HepG2 (cell line): ENCODE data around the gene PLEKHH1. TPM values are rescaled to one million over a fixed set of nuclear protein-coding genes. Genes with fewer than 3 reads are reported as not detected.

ENCODE experiments used
- ATAC-seq: fragments of 200-7000 bp; cut with Tn5 transposase; 3 replicates; pipeline ENCODE4 v1.9.1; 2020; ENCODE audit warnings: mild to moderate bottlenecking, moderate library complexity
- BruUV-seq: library from RNA; stranded (reverse); fragments of 400-500 nt; replicated peaks from 2 replicates; lab custom pipeline; 2021; lab: Mats Ljungman, UMichigan
- CTCF ChIA-PET: fragments of 300-600 bp; formaldehyde crosslinking; extraction: SDS; loops from one replicate; lab custom pipeline; 2021; ENCODE audit warnings: low total read pairs, inconsistent platforms, low intra/inter-chr PET ratio; lab: Yijun Ruan, JAX
- POLR2A ChIA-PET: fragments of 350-600 bp; sonication (Branson Sonifier 250); formaldehyde crosslinking; loops from one replicate; lab custom pipeline; 2020; ENCODE audit warnings: antibody characterized with exemption, inconsistent platforms; lab: Yijun Ruan, JAX
- DNase-seq: peaks from one replicate; pipeline ENCODE4 v3.0.0-alpha.2; 2015; ENCODE audit warnings: low spot score
- FAIRE-seq: peaks from 3 replicates; lab custom pipeline; 2011; peaks lifted over from hg19 to GRCh38; lab: Jason Lieb, UNC
- H2AFZ ChIP-seq: one replicate; pipeline ENCODE4 v1.6.1; 2011; ENCODE audit warnings: low read length, inconsistent platforms
- H3K27ac ChIP-seq: fragments of 300-600 bp; 3 replicates; pipeline ENCODE4 v1.8.0; 2011; ENCODE audit warnings: mixed run types, mild to moderate bottlenecking, mixed read lengths, low read length, inconsistent platforms; ENCODE audit not compliant: insufficient read depth; ENCODE audit errors: extremely low read length
- H3K27me3 ChIP-seq, 2 experiments: fragments of 200-600 bp in 1 of 2; 2 replicates in 1 of 2; 3 replicates in 1 of 2; pipeline versions ENCODE4 v1.6.0 to v1.8.0; 2011; ENCODE audit warnings: low read length in 2 of 2, mild to moderate bottlenecking in 2 of 2, moderate library complexity in 2 of 2, inconsistent platforms in 1 of 2; ENCODE audit not compliant: insufficient read depth in 2 of 2, control insufficient read depth in 1 of 2
- H3K36me3 ChIP-seq, 2 experiments: fragments of 200-600 bp in 1 of 2; replicated peaks in 1 of 2; 2 replicates in 1 of 2; 3 replicates in 1 of 2; pipeline versions ENCODE4 v1.5.1 to v1.8.0; 2011; ENCODE audit warnings: low read length in 2 of 2, inconsistent platforms in 1 of 2; ENCODE audit not compliant: insufficient read depth in 2 of 2, control insufficient read depth in 1 of 2
- H3K4me1 ChIP-seq: 2 replicates; pipeline ENCODE4 v1.5.1; 2012; ENCODE audit warnings: low read length, inconsistent platforms; ENCODE audit not compliant: insufficient read depth
- H3K4me2 ChIP-seq: 2 replicates; pipeline ENCODE4 v1.6.0; 2011; ENCODE audit warnings: low read depth, low read length, inconsistent platforms
- H3K4me3 ChIP-seq, 3 experiments: fragments of 200-600 bp in 1 of 3; sonication (generic), shearing (Covaris generic) in 1 of 3; replicated peaks in 1 of 3; 2 replicates each; pipeline ENCODE4 v1.5.1; 2011 to 2016; ENCODE audit warnings: low read length in 3 of 3, inconsistent platforms in 2 of 3, low read depth in 2 of 3, mild to moderate bottlenecking in 2 of 3, control low read depth in 1 of 3, mixed read lengths in 1 of 3; ENCODE audit not compliant: insufficient read depth in 1 of 3
- H3K79me2 ChIP-seq: one replicate; pipeline ENCODE4 v1.6.1; 2011; ENCODE audit warnings: low read length, inconsistent platforms; ENCODE audit not compliant: insufficient read depth
- H3K9ac ChIP-seq: 2 replicates; pipeline ENCODE4 v1.6.0; 2011; ENCODE audit warnings: mild to moderate bottlenecking, low read depth, low read length, inconsistent platforms; ENCODE audit not compliant: insufficient read depth
- H3K9me3 ChIP-seq: 2 replicates; pipeline ENCODE4 v1.5.1; 2012; ENCODE audit warnings: mild to moderate bottlenecking, low read length
- H4K20me1 ChIP-seq: 2 replicates; pipeline ENCODE4 v1.6.0; 2011; ENCODE audit warnings: inconsistent platforms, mild to moderate bottlenecking, low read length, moderate library complexity; ENCODE audit not compliant: insufficient read depth
- ATF2 ChIP-seq: sonication (generic); formaldehyde crosslinking; IDR thresholded peaks from 2 replicates; pipeline ENCODE4 v1.4.0; 2020; ENCODE audit warnings: missing genetic modification reagents
- KLF12 ChIP-seq: sonication (generic); formaldehyde crosslinking; IDR thresholded peaks from 2 replicates; pipeline ENCODE4 v1.4.0; 2020; ENCODE audit warnings: missing genetic modification reagents, borderline replicate concordance
- MLXIP ChIP-seq: sonication (generic); formaldehyde crosslinking; IDR thresholded peaks from 2 replicates; pipeline ENCODE4 v1.9.0; 2021; ENCODE audit warnings: missing genetic modification reagents, borderline replicate concordance
- SP5 ChIP-seq: IDR thresholded peaks from 2 replicates; pipeline ENCODE4 v1.6.1; 2016; ENCODE audit warnings: low read depth, borderline replicate concordance
- ZFP36 ChIP-seq: fragments of 150-350 bp; IDR thresholded peaks from 2 replicates; pipeline ENCODE4 v1.6.1; 2018; ENCODE audit warnings: borderline replicate concordance, low read length, low read depth; ENCODE audit not compliant: partially characterized antibody
- ZNF260 ChIP-seq: sonication (generic); formaldehyde crosslinking; IDR thresholded peaks from 2 replicates; pipeline ENCODE4 v1.4.0; 2020; ENCODE audit warnings: missing genetic modification reagents, low read depth, mild to moderate bottlenecking, borderline replicate concordance
- ZNF30 ChIP-seq: sonication (generic); formaldehyde crosslinking; IDR thresholded peaks from 2 replicates; pipeline ENCODE4 v1.5.0; 2020; ENCODE audit warnings: mild to moderate bottlenecking, missing genetic modification reagents
- ZNF563 ChIP-seq: sonication (generic); formaldehyde crosslinking; IDR thresholded peaks from 2 replicates; pipeline ENCODE4 v1.8.0; 2022; ENCODE audit warnings: mild to moderate bottlenecking, moderate library complexity, missing genetic modification reagents
- ZNF597 ChIP-seq: sonication (generic); formaldehyde crosslinking; IDR thresholded peaks from 2 replicates; pipeline ENCODE4 v1.5.0; 2020; ENCODE audit warnings: missing genetic modification reagents
- ZNF713 ChIP-seq: sonication (generic); formaldehyde crosslinking; IDR thresholded peaks from 2 replicates; pipeline ENCODE4 v1.4.0; 2020; ENCODE audit warnings: mild to moderate bottlenecking, missing genetic modification reagents
- ZNF720 ChIP-seq: sonication (generic); formaldehyde crosslinking; IDR thresholded peaks from 2 replicates; pipeline ENCODE4 v1.4.0; 2020; ENCODE audit warnings: missing genetic modification reagents
- WGBS: methylation state at CpG from one replicate; pipeline ENCODE4 v1.1.6; 2017; ENCODE audit warnings: low lambda C conversion rate; 5-methylcytosine and 5-hydroxymethylcytosine counted together
- in situ Hi-C: cut with HindIII; loops from 2 replicates; pipeline ENCODE4 v1.10.0; 2017; ENCODE audit warnings: low pct_unique_long_range_greater_than_20kb; ENCODE audit not compliant: extremely low pct_ligation_motif_present
- intact Hi-C: fragments of 100-400 bp; cut with micrococcal nuclease; formaldehyde crosslinking; loops from one replicate; pipeline ENCODE4 v1.10.0; 2022; ENCODE audit not compliant: unreplicated experiment
- polyA plus RNA-seq, 8 experiments: library from polyadenylated mRNA; depleted of rRNA in 3 of 8; stranded (reverse) in 7 of 8; unstranded in 1 of 8; fragments of >200 nt; fragmentation: Illumina TruSeq in 4 of 8; extraction: Trizol in 4 of 8; gene quantifications; 2 replicates each; pipeline versions ENCODE4 v1.2.1 to v1.2.3, GENCODE V29; 2011 to 2016; ENCODE audit warnings: low read depth in 4 of 8, missing spikeins in 1 of 8, mixed read lengths in 1 of 8; ENCODE audit not compliant: insufficient read depth in 1 of 8
- total RNA-seq, 5 experiments: library from RNA; depleted of rRNA; stranded (reverse); fragments of >200 nt; fragmentation: Illumina TruSeq; extraction: Trizol; gene quantifications; 2 replicates each; pipeline ENCODE4 v1.2.3, GENCODE V29; 2016; ENCODE audit warnings: low read depth in 1 of 5
- TF ChIP-seq, protein P1 (sequence below): IDR thresholded peaks from 2 replicates; pipeline ENCODE4 v1.6.1; 2016; ENCODE audit warnings: low read depth, missing genetic modification reagents, missing compliant biosample characterization
- TF ChIP-seq, protein P2 (sequence below): IDR thresholded peaks from 2 replicates; pipeline ENCODE4 v1.6.1; 2016; ENCODE audit warnings: missing compliant biosample characterization, missing genetic modification reagents, borderline replicate concordance

The PLEKHH1 gene
- total and polyA plus RNA-seq, 2 of the 13 experiments (the other 11 are each of a cell fraction or from before 2014, with no cell fraction given), result 8.6 to 15.8 TPM

GRCh38 chr14:67630938-67631337, 97.8 kb downstream of the PLEKHH1 start:
- Histone ChIP-seq H3K4me3 (no peak overlapping the region), H2AFZ (no peak overlapping the region), H3K4me1 (peaks cover 16% of the 10 kb centered on the region), H3K4me2 (no peak overlapping the region), H3K36me3 (peaks cover 1 to 8% of the 10 kb centered on the region in 2 experiments; a peak in 1 of 5 replicates), H3K9ac (no peak overlapping the region), H3K79me2 (no peaks in the 10 kb centered on the region), H4K20me1 (no peaks in the 10 kb centered on the region), H3K27ac (no peak overlapping the region), H3K9me3 (no peaks in the 10 kb centered on the region), H3K27me3 (no peaks in the 10 kb centered on the region)
- ATAC-seq (no peak), FAIRE-seq (no peak), DNase-seq (no peak)
- CTCF ChIA-PET, result no interaction called here
- POLR2A ChIA-PET, result no interaction called here
- 87% methylated on average over 5 of the region's 5 CpGs for WGBS
- in situ Hi-C loops (no loop called here), intact Hi-C loops (no loop called here)
- BruUV-seq, result no TSS peak
- TF ChIP-seq MLXIP (CRISPR knock-in tag), result no peak
- TF ChIP-seq ZNF260 (CRISPR knock-in tag), result no peak
- no peak for TF ChIP-seq ZNF597 (CRISPR knock-in tag)
- TF ChIP-seq KLF12, result no peak
- no peak for TF ChIP-seq ATF2 (CRISPR knock-in tag)
- TF ChIP-seq ZNF563 (CRISPR knock-in tag), result no peak
- TF ChIP-seq ZFP36, result no peak
- no peak for TF ChIP-seq ZNF720 (CRISPR knock-in tag)
- TF ChIP-seq, protein P1, sequence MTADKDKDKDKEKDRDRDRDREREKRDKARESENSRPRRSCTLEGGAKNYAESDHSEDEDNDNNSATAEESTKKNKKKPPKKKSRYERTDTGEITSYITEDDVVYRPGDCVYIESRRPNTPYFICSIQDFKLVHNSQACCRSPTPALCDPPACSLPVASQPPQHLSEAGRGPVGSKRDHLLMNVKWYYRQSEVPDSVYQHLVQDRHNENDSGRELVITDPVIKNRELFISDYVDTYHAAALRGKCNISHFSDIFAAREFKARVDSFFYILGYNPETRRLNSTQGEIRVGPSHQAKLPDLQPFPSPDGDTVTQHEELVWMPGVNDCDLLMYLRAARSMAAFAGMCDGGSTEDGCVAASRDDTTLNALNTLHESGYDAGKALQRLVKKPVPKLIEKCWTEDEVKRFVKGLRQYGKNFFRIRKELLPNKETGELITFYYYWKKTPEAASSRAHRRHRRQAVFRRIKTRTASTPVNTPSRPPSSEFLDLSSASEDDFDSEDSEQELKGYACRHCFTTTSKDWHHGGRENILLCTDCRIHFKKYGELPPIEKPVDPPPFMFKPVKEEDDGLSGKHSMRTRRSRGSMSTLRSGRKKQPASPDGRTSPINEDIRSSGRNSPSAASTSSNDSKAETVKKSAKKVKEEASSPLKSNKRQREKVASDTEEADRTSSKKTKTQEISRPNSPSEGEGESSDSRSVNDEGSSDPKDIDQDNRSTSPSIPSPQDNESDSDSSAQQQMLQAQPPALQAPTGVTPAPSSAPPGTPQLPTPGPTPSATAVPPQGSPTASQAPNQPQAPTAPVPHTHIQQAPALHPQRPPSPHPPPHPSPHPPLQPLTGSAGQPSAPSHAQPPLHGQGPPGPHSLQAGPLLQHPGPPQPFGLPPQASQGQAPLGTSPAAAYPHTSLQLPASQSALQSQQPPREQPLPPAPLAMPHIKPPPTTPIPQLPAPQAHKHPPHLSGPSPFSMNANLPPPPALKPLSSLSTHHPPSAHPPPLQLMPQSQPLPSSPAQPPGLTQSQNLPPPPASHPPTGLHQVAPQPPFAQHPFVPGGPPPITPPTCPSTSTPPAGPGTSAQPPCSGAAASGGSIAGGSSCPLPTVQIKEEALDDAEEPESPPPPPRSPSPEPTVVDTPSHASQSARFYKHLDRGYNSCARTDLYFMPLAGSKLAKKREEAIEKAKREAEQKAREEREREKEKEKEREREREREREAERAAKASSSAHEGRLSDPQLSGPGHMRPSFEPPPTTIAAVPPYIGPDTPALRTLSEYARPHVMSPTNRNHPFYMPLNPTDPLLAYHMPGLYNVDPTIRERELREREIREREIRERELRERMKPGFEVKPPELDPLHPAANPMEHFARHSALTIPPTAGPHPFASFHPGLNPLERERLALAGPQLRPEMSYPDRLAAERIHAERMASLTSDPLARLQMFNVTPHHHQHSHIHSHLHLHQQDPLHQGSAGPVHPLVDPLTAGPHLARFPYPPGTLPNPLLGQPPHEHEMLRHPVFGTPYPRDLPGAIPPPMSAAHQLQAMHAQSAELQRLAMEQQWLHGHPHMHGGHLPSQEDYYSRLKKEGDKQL (CRISPR knock-in tag), result no peak
- TF ChIP-seq, protein P2, sequence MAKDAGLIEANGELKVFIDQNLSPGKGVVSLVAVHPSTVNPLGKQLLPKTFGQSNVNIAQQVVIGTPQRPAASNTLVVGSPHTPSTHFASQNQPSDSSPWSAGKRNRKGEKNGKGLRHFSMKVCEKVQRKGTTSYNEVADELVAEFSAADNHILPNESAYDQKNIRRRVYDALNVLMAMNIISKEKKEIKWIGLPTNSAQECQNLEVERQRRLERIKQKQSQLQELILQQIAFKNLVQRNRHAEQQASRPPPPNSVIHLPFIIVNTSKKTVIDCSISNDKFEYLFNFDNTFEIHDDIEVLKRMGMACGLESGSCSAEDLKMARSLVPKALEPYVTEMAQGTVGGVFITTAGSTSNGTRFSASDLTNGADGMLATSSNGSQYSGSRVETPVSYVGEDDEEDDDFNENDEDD (CRISPR knock-in tag), result no peak
- no peak for TF ChIP-seq ZNF713 (CRISPR knock-in tag)
- no peak for TF ChIP-seq SP5 (CRISPR knock-in tag)
- TF ChIP-seq ZNF30 (CRISPR knock-in tag), result no peak
